ENCODE data around the gene ZP4. TPM values are rescaled to one million over a fixed set of nuclear protein-coding genes. Genes with fewer than 3 reads are reported as not detected.
"Not testable (repeated sequence)": the region's sequence is repeated elsewhere in the genome, so short reads cannot be mapped to it uniquely, and the experiment has no call there.

Gene ZP4
- total RNA-seq, 8 experiments from 2014 or later: 0.09 to 0.52 TPM; not detected in 6

DNA sequence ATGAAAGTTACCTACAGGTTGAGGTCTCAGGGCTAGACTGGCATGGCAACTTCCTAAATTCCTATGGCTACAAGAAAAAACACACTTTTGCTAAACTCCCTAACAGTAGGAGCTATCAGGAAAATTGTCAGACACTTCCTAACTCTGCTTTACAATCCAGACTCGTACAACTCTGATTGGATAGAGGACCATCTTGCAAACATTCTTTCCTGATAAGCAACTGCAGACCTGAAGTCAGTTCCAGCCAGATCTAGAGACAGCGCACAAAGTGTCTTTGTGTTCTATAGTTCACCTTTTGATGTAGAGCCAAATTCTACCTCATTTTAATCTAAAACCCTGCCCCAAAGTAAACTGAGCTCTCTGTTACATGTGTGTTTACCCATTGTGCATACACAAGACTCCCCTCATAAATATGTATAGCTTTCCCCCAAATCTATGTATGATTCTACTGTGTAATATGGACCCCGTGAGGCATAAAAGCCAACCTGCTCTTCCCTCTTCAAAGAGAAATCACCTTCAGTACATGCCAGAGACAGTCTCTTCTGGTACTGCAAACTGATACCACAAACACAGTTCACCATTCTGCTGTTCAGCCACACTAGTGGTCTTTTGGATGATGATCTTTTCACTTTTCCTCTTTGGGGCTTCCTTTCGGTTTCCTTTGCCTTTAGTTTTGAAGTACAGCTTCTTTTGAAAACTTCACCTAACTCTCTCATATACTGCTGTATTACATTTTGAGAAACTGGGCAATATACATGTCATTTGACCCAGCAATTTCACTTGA, 21.7 kb downstream of the ZP4 start:
- no peak for ATAC-seq (replicated peaks in 6 of 8)
- WGBS, 10 experiments: 0 to 100% (median 55%) methylated on average over 1 to 4 of the region's 4 CpGs; no CpG with 5 or more reads in 1 of the 10 experiments
- Histone ChIP-seq H3K4me1 (replicated peaks in 1 of 2) (peaks cover 10 to 14% of the 10 kb centered on the region in 2 donors), H3K4me3 (no peak overlapping the region), H3K27ac (no peak overlapping the region)
- in situ Hi-C loops (cut with MboI; ENCODE audit: low pct_unique_long_range_greater_than_20kb in 2 of 9, low sequenced_read_pairs in 9 of 9, unreplicated experiment in 9 of 9): no loop called here

DNA sequence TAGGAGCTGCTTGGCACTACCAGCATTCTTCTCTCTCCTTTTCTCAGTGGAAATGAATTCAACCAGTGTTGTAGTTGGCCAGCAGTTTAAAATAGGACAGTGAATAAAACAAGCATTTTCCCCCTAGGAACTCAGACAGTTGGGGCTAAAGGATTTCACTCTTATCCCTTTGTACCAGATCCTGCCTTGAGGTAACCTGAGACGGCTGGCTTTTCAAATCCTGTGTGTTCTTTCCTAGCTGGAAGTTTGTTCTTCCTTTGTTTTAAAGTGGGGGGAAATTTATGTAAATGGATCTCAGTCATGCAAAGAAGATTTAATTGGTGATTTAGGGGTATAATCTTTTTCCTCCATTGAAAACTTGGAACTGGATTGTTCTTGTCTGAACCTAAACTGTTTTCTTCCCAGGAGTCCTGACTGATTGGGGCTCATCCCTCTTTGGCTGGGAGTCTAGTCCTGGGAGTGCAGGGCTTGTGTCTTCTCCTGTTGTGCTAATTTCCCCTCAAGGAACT, 23.3 kb downstream of the ZP4 start:
- in situ Hi-C loops (cut with MboI; ENCODE audit: low pct_unique_long_range_greater_than_20kb in 2 of 9, low sequenced_read_pairs in 9 of 9, unreplicated experiment in 9 of 9): no loop called here
- no peak for ATAC-seq (replicated peaks in 6 of 8)
- peaks cover 0 to 6% of the 10 kb centered on the region in 2 donors for H3K4me1 ChIP-seq (replicated peaks in 1 of 2)

DNA sequence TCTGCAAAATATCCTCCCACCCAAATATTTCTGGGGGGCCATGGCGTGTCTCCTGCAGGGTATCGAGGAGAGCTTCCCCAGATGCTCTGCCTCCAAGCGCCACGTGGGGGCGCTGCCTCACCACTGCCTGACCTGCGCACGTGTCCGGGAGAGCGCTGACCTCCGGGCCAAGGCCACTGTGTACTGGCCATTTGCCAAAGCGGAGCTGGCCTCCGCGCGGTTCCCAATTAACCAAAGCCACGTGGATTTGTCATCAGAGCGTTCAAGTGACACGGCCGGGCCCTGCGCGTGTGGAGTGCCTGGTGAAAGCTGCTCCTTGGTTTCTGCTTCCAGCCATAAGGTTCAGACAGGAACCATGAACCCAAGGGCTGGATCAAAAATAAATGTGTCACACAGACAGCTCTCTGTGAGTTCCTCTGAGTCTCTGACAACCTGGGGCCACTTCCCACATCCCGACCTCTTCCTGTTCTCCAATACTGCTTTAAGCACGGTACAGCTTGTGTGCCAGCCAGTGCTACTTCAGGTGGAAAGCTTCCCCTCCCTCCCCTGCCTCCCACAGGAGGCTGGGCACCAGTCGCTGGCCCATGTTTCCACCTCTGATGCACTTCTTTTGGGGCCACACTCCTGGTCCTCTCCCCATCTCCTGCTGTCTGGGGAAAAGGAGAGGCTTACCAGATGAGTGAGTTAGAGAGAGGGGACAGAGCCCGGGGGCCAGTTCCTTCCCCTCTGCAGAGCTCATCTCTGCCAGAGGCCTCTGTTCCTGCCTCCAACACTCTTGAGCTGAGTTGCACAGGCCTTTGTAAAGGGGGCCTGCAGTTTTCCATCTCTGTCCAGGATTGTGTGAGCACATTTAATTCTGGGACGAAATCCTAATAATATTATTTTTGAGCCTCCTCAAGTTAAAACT, 26.1 kb downstream of the ZP4 start:
- in situ Hi-C loops (cut with MboI; ENCODE audit: low pct_unique_long_range_greater_than_20kb in 2 of 9, low sequenced_read_pairs in 9 of 9, unreplicated experiment in 9 of 9): no loop called here
- no peak overlapping the region for H3K27ac ChIP-seq
- WGBS, 10 experiments: 9 to 100% (median 37%) methylated on average over 1 to 21 of the region's 25 CpGs; no CpG with 5 or more reads in 2 of the 10 experiments
- H3K4me3 ChIP-seq: peak overlapping the region in 1 of 5 donors; percentile 2
- ATAC-seq (replicated peaks in 6 of 8): peak; percentile 89 to 97 (median 96)
- H3K4me1 ChIP-seq (replicated peaks in 1 of 2): peaks cover 0 to 6% of the 10 kb centered on the region in 2 donors

More for the DNA sequence above, 23.3 kb downstream of the ZP4 start:
- Histone ChIP-seq H3K27ac (no peak overlapping the region), H3K4me3 (no peak overlapping the region)
- WGBS, 10 experiments: 0 to 75% (median 50%) methylated on average over 1 of the region's 1 CpG; no CpG with 5 or more reads in 5 of the 10 experiments

DNA sequence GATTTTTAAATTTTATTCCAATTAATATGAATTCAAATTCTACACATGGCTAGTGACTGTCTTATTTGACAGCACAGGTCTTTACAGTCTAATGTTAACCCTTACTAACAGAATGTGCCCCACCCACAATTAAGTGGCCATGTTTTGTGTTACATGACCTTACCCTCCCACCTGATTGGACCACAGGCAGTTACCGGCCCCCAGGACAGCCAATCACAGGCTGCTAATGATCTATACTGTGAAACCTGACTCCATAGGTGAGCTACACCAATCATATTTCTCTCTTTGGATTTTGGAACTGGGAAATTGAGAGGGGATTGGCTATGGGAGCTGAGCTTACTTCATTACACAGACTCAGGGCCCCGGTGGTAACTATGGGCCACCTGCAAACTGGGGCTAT, 27.5 kb downstream of the ZP4 start:
- Histone ChIP-seq H3K4me1 (replicated peaks in 1 of 2) (peaks cover 0 to 6% of the 10 kb centered on the region in 2 donors), H3K4me3 (no peak overlapping the region), H3K27ac (no peak overlapping the region)
- in situ Hi-C loops (cut with MboI; ENCODE audit: low pct_unique_long_range_greater_than_20kb in 2 of 9, low sequenced_read_pairs in 9 of 9, unreplicated experiment in 9 of 9): no loop called here
- ATAC-seq (replicated peaks in 6 of 8): no peak
- 25 to 100% (median 79%) methylated on average over 1 to 2 of the region's 2 CpGs; no CpG with 5 or more reads in 3 of the 10 experiments for WGBS, 10 experiments

DNA sequence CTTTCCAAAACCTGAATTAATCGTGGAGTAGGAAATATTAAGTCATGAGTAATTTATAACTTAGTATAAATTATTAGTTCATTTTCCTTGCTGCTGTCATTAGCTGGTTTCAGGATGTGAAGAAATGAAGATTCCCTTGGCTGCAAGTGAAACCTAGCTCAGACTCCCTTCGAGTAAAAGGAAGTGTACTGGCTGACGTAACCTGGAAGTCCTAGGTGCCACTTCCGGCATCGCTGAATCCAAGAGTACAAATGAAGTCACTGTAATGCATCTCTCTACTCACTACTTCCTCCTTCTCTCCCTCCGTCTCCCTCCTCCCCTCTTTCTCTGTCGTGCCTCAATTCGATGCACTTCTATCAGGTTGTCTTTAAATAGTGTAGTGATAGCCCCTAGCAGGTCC, 28.8 kb downstream of the ZP4 start:
- ATAC-seq (replicated peaks in 6 of 8): no peak
- no peak overlapping the region for H3K27ac ChIP-seq
- 9 to 96% (median 89%) methylated on average over 1 to 8 of the region's 8 CpGs; no CpG with 5 or more reads in 1 of the 10 experiments for WGBS, 10 experiments
- H3K4me1 ChIP-seq (replicated peaks in 1 of 2): peaks cover 0 to 6% of the 10 kb centered on the region in 2 donors
- H3K4me3 ChIP-seq: no peak overlapping the region
- in situ Hi-C loops (cut with MboI; ENCODE audit: low pct_unique_long_range_greater_than_20kb in 2 of 9, low sequenced_read_pairs in 9 of 9, unreplicated experiment in 9 of 9): no loop called here

DNA sequence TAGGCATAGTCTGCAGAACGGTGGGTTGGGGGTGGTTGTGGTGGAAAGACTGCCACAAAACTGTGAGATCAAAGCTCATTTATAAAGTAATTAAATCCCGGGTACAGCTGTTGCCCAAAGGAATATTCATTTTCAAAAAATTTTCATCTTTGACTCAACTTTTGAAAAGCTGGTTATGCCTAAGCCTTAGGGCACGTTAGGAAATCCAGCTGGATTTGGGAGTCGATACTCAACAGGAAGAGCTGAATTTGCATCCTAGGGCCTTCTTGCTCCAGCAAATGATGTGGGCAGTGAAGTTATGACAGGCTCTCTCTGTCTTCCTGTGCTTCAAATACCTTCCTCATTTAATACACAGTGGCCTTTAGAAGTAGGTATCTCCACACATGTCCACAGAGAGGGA, 31.7 kb downstream of the ZP4 start:
- peak in 3 of 8 experiments; percentile 62 to 98 (median 96) for ATAC-seq (replicated peaks in 6 of 8)
- H3K4me3 ChIP-seq: no peak overlapping the region
- in situ Hi-C loops (cut with MboI; ENCODE audit: low pct_unique_long_range_greater_than_20kb in 2 of 9, low sequenced_read_pairs in 9 of 9, unreplicated experiment in 9 of 9): no loop called here
- H3K27ac ChIP-seq: no peak overlapping the region
- 0 to 100% (median 63%) methylated on average over 2 to 4 of the region's 4 CpGs for WGBS, 10 experiments
- peaks cover 0 to 2% of the 10 kb centered on the region in 2 donors for H3K4me1 ChIP-seq (replicated peaks in 1 of 2)

DNA sequence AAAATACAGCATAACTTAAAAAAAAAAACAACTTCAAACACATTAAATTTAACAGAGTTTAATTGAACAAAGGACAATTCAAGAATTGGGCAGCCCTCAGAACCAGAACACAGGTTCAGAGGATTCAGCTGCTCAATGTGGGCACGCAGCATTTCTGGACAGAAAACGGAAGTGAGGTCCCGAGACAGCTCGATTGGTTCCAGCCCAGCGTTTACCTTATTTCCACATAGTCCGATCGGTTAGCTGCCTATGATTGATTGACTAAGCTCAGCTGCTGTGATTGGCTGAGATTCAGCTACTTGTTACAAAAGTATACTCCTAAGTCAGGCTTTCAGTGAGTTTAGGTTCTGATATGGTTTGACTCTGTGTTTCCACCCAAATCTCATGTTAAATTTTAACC, 33.3 kb downstream of the ZP4 start:
- in situ Hi-C loops (cut with MboI; ENCODE audit: low pct_unique_long_range_greater_than_20kb in 2 of 9, low sequenced_read_pairs in 9 of 9, unreplicated experiment in 9 of 9): no loop called here
- Histone ChIP-seq H3K27ac (no peak overlapping the region), H3K4me3 (no peak overlapping the region), H3K4me1 (replicated peaks in 1 of 2) (peaks cover 5 to 9% of the 10 kb centered on the region in 2 donors)
- 22 to 100% (median 90%) methylated on average over 2 to 7 of the region's 7 CpGs for WGBS, 10 experiments
- no peak for ATAC-seq (replicated peaks in 6 of 8)

DNA sequence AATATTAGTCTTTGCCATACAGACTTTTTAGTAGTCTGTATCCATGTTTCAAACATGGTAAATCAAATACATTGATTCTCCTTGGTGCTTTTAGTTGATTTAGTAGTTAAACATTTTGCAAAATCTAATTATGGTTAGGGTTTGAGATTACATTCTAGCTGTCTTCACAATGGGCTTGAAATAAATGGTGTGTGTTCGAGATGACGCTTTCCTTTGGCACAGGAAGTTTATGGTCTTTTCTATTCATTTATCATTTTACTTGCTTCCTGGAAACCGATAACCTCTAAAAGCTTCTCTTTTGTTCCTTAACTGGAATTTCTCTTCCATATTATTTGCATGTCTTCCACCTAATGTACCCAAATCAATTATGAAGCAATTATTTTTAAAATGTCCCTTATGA, 38.4 kb downstream of the ZP4 start:
- Histone ChIP-seq H3K27ac (no peak overlapping the region), H3K4me1 (replicated peaks in 1 of 2) (peaks cover 5 to 9% of the 10 kb centered on the region in 2 donors), H3K4me3 (no peak overlapping the region)
- in situ Hi-C loops (cut with MboI; ENCODE audit: low pct_unique_long_range_greater_than_20kb in 2 of 9, low sequenced_read_pairs in 9 of 9, unreplicated experiment in 9 of 9): no loop called here
- 33 to 89% (median 62%) methylated on average over 1 to 3 of the region's 3 CpGs for WGBS, 10 experiments
- ATAC-seq (replicated peaks in 6 of 8): peak in 2 of 8 experiments; percentile 21 to 59

DNA sequence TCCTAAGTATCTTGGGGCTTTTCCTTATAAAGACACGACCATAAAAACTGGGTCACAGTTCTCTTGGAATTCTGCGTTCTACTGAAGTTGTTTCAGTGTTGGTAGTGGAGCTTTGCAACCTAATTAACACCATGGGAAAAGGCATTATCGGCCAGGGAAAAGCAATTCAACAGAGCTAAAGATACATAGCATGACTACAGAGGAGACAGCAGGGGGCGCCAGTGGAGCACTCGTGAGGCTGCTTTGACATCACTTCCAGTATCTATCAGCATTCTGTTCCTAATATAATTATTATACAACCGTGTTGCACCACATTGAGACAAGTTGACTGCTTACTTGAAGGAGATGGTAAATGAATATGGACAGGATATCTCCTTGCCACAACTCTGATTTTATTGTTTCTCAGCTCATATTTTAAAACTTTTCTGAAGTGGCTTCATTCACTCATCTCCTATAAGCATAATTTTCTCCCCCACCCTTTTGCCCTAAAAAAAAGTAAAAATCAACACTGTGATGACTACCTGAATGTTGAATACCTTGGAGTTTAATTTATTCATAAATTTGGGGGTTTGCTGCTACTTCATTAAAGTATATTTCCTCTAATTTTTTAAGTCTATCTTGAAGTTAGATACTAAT, 39.4 kb downstream of the ZP4 start:
- H3K4me3 ChIP-seq: no peak overlapping the region
- in situ Hi-C loops (cut with MboI; ENCODE audit: low pct_unique_long_range_greater_than_20kb in 2 of 9, low sequenced_read_pairs in 9 of 9, unreplicated experiment in 9 of 9): no loop called here
- peak in 5 of 8 experiments; percentile 40 to 93 (median 77) for ATAC-seq (replicated peaks in 6 of 8)
- 0 to 40% (median 7%) methylated on average over 1 to 6 of the region's 6 CpGs; no CpG with 5 or more reads in 1 of the 10 experiments for WGBS, 10 experiments
- peaks cover 5 to 9% of the 10 kb centered on the region in 2 donors for H3K4me1 ChIP-seq (replicated peaks in 1 of 2)
- H3K27ac ChIP-seq: no peak overlapping the region

DNA sequence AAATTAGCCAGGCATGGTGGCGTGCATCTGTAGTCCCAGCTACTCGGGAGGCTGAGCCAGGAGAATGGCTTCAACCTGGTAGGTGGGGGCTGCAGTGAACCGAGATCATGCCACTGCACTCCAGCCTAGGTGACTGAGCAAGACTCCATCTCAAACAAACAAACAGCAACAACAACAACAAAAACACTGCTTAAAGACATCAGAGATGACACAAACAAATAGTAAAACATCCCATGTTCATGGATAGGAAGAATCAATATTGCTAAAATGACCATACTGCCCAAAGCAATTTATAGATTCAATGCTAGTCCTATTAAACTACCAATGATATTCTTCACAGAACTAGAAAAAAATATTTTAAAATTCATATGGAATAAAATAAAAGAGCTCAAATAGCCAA, 47.2 kb downstream of the ZP4 start:
- H3K27ac ChIP-seq; ATAC-seq (replicated peaks in 6 of 8); in situ Hi-C loops (cut with MboI; ENCODE audit: low pct_unique_long_range_greater_than_20kb in 2 of 9, low sequenced_read_pairs in 9 of 9, unreplicated experiment in 9 of 9); H3K4me1 ChIP-seq (replicated peaks in 1 of 2); H3K4me3 ChIP-seq: not testable (repeated sequence)
- 0 to 100% (median 49%) methylated on average over 1 to 3 of the region's 3 CpGs; no CpG with 5 or more reads in 6 of the 10 experiments for WGBS, 10 experiments

DNA sequence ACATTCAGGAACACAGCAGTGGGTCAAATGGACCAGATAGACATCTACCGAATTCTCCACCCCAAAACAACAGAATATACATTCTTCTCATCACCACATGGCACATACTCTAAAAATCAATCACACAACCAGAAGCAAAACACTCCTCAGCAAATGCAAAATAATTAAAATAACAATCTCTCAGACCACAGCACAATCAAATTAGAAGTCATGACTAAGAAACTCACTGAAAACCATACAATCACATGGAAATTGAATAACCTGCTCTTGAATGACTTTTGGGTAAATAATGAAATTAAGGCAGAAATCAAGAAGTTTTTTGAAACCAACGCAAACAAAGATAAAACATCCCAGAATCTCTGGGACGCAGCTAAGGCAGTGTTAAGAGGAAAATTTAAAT, 49.2 kb downstream of the ZP4 start:
- Histone ChIP-seq H3K27ac (no peak overlapping the region), H3K4me3 (no peak overlapping the region), H3K4me1 (replicated peaks in 1 of 2) (no peaks in the 10 kb centered on the region)
- ATAC-seq (replicated peaks in 6 of 8): no peak
- 0 to 64% (median 53%) methylated on average over 2 to 3 of the region's 3 CpGs for WGBS, 10 experiments
- in situ Hi-C loops (cut with MboI; ENCODE audit: low pct_unique_long_range_greater_than_20kb in 2 of 9, low sequenced_read_pairs in 9 of 9, unreplicated experiment in 9 of 9): no loop called here

DNA sequence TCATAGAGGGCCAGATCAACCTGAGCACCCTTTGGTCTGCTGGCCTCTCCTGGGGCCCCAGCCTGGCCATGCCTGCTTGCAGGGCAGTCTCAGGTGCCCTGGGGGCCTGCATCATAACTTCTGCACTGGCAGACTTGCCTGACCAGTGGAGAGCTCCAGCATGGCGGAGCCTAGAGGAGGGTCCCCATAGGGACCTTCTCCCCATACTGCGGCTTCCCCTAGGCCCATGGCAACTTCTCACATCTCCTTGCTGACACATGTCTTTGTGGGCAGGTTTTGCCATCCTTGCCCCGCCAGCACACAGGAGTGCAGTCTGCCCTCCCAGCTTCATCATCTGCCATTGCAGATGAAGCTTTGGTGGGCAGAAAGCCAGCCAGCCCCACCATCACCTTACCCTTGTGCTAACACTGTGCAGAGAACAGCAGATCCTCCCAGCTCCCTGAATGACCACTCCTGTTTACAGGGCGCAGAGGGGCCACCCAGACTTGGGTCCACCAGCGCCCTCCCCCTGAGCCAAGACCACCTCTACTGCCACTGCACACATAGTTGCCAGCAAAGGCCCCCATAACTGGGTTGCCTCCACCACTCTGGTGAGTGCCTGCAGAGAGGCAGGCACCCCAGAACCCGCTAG, 51.7 kb downstream of the ZP4 start:
- no peak overlapping the region for H3K27ac ChIP-seq
- in situ Hi-C loops (cut with MboI; ENCODE audit: low pct_unique_long_range_greater_than_20kb in 2 of 9, low sequenced_read_pairs in 9 of 9, unreplicated experiment in 9 of 9): no loop called here
- WGBS, 10 experiments: 0 to 100% (median 90%) methylated on average over 1 to 4 of the region's 6 CpGs; no CpG with 5 or more reads in 3 of the 10 experiments
- ATAC-seq (replicated peaks in 6 of 8): no peak
- H3K4me3 ChIP-seq: no peak overlapping the region
- peaks cover 5 to 14% of the 10 kb centered on the region in 2 donors for H3K4me1 ChIP-seq (replicated peaks in 1 of 2)

Measured in motor neuron (in vitro differentiated cells).